GM23248 (cell line): ENCODE data around the gene ZNF407.

ENCODE experiments used
- EZH2 ChIP-seq: fragments of 200-600 bp; sonication (generic); IDR thresholded peaks from 2 replicates; pipeline ENCODE4 v1.6.1; 2018; ENCODE audit warnings: antibody characterized with exemption, mild to moderate bottlenecking; ENCODE audit not compliant: insufficient read depth, poor library complexity, severe bottlenecking
- EZH2phosphoT487 ChIP-seq: fragments of 200-600 bp; sonication (generic); IDR thresholded peaks from 2 replicates; pipeline ENCODE4 v1.6.1; 2018; ENCODE audit warnings: antibody characterized with exemption, moderate library complexity, mild to moderate bottlenecking, low read depth; ENCODE audit not compliant: insufficient read depth

GRCh38 chr18:74895686-74896085 lies 298.0 kb downstream of the ZNF407 start:
- TF ChIP-seq EZH2 (no peak), EZH2phosphoT487 (no peak)
